ENCODE measurements around the gene PEAK1.

Gene PEAK1, protein sequence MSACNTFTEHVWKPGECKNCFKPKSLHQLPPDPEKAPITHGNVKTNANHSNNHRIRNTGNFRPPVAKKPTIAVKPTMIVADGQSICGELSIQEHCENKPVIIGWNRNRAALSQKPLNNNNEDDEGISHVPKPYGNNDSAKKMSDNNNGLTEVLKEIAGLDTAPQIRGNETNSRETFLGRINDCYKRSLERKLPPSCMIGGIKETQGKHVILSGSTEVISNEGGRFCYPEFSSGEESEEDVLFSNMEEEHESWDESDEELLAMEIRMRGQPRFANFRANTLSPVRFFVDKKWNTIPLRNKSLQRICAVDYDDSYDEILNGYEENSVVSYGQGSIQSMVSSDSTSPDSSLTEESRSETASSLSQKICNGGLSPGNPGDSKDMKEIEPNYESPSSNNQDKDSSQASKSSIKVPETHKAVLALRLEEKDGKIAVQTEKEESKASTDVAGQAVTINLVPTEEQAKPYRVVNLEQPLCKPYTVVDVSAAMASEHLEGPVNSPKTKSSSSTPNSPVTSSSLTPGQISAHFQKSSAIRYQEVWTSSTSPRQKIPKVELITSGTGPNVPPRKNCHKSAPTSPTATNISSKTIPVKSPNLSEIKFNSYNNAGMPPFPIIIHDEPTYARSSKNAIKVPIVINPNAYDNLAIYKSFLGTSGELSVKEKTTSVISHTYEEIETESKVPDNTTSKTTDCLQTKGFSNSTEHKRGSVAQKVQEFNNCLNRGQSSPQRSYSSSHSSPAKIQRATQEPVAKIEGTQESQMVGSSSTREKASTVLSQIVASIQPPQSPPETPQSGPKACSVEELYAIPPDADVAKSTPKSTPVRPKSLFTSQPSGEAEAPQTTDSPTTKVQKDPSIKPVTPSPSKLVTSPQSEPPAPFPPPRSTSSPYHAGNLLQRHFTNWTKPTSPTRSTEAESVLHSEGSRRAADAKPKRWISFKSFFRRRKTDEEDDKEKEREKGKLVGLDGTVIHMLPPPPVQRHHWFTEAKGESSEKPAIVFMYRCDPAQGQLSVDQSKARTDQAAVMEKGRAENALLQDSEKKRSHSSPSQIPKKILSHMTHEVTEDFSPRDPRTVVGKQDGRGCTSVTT (N-terminal part only)

DNA sequence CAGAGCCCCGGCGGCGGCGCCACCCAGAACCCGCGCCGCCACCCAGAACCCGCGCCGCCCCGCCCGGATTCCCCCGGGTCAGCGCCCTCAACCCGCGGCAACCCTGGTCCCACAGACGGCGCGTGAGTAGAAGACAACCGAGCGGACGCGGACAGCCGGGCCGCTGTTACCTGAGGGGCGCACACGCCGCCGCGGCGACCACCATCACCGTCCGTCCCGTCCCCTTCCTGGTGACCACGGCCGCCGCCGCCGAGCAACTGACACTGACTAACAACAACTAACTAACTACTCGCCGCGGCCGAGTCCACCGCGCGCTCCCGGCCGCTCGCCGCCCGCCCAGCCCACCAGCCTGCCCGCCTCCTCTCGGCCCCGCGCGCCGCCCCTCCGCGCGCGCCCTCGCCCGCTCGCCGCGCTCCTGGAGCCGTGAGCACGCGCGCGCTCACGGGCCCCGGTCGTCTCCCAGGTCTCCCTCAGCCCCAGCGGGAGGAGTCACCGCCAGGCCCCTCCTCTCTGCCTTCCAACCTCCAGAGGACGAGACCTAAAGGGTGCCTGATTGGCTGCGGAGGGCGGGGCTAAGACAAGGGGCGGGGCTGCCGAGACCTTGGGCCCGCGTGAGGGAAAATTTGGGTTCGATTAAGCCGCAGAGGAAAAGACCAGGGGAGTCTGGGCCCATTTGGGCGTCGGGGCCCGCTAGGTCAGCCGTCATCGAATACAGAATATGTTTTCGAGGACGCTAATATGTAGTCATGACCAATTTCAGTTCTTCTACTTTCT is at the start of gene PEAK1:
Gene PEAK1, minus strand, starts transcription at position 269 of the 774 bp plus-strand sequence. CDS start 238,178 bp downstream, outside the sequence.
- TF ChIP-seq, protein P1, sequence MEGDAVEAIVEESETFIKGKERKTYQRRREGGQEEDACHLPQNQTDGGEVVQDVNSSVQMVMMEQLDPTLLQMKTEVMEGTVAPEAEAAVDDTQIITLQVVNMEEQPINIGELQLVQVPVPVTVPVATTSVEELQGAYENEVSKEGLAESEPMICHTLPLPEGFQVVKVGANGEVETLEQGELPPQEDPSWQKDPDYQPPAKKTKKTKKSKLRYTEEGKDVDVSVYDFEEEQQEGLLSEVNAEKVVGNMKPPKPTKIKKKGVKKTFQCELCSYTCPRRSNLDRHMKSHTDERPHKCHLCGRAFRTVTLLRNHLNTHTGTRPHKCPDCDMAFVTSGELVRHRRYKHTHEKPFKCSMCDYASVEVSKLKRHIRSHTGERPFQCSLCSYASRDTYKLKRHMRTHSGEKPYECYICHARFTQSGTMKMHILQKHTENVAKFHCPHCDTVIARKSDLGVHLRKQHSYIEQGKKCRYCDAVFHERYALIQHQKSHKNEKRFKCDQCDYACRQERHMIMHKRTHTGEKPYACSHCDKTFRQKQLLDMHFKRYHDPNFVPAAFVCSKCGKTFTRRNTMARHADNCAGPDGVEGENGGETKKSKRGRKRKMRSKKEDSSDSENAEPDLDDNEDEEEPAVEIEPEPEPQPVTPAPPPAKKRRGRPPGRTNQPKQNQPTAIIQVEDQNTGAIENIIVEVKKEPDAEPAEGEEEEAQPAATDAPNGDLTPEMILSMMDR (conservative IDR thresholded peaks at IDR 0.05) = no peak
- no peak for TF ChIP-seq ZFX (IDR thresholded peaks at IDR 0.05)
- H3K27ac ChIP-seq = peak within 1 kb of the TSS; percentile 83

DNA sequence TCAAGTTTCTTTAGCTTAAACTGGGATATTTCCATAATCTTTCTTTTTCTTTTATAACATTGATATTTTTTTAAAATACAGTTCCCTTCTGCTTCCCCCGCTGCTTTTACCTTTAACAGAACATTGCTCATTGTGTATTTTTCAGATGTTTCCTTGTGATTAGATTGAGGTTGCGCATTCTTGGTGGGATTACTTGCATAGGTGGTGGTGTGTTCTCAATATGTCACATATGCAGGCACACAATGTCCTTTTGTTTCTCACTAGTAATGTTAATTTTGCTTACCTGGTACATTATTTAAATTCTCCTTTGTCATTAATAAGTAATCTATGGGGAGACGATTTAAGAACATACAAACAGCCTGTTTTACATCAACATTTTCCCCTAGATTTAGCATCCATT is 49.0 kb upstream of the PEAK1 start:
- TF ChIP-seq, protein P1 (conservative IDR thresholded peaks at IDR 0.05) = no peak
- TF ChIP-seq ZFX (IDR thresholded peaks at IDR 0.05) = no peak
- H3K27ac ChIP-seq = no peak overlapping the region

DNA sequence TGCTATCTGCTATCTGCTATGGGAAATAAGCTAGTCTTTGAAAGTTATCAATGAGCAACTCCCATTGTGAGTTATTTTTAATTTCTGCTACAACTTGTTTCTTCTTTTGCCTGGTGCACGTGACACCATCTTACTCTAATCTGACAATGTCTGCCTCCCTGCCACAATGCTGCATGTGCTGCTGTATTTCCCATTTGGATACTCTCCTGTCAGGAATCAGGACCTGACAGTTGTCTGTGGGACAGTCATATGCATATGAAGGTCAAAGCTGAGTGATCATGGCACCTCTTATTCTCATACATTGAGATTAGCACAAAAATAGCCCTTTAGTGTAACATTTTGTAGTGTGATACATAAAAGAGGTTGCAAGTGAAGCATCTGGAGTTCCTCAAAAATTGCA is 46.6 kb upstream of the PEAK1 start:
- no peak overlapping the region for H3K27ac ChIP-seq
- TF ChIP-seq, protein P1 (conservative IDR thresholded peaks at IDR 0.05) = no peak
- TF ChIP-seq ZFX (IDR thresholded peaks at IDR 0.05) = no peak

DNA sequence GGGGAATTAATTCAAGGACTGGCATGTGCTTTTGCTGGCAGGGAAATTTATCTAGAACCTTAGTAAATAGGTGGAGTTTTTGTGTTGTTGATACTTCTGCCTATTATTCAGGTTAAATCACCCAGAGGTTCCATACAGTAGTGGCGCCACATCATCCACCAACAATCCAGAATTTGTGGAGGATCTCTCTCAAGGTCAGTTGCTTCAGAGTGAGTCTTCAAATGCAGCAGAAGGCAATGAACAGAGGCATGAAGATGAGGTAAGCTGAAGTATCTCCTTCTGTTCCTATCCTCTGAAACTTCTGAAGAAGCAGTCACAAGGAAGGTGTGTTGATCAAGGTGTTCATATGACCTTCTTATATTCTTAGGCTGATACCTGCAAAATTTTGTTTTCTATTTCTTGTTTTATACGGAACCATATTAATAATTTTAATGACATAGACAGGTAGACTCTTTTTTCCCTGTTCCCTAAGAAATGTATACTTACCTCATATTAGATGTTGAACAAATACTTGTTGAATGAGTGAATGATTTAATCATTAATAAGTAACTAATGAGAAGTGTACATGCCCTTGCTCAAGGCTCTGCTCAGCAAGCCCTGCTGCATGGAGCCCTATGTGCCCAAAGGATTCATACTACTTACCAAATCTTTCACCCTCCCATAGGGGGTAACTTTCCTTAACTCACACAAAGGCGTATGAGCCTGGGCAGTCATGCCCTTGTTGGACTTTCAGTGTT is 44.4 kb upstream of the PEAK1 start:
- no peak overlapping the region for H3K27ac ChIP-seq
- TF ChIP-seq ZFX (IDR thresholded peaks at IDR 0.05) = no peak
- TF ChIP-seq, protein P1 (conservative IDR thresholded peaks at IDR 0.05) = no peak

DNA sequence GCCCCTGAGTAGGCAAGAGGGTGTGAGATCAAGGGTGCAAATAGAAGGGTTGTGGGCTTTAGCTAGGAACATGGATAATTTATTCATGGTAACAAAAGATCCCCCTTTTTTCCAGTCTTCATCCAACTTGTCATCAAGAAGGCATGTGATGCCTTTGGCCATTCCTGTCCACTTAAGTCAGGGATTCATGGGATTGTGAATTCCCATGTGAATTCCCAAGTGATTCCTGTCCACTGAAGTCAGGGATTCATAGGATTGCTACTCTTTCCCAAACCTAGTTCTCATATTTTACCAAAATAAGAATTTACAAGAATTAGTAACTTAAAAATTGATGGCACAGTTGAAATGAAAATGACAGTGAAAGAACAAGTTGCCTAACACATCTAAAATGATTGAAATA is 41.6 kb upstream of the PEAK1 start:
- H3K27ac ChIP-seq = no peak overlapping the region
- TF ChIP-seq, protein P1 (conservative IDR thresholded peaks at IDR 0.05) = no peak
- TF ChIP-seq ZFX (IDR thresholded peaks at IDR 0.05) = no peak

DNA sequence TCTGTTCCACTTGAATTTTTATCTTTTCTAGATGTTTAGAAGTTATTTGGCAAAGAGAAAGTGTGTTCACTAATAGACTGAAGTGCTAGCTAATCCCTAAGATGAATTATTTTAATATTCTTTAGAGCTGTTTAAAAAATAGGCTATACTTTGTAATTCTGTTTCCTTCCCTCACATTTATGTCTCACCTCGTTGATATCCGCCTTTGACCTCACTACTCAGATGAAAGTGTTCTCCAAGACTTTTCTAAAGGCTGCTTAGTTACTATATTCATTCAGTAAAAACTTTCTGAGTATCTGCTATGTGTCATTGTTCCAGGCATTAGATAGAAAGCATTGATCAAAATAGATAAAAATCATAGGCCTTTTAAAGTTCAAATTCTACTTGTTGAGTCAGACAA is 39.1 kb upstream of the PEAK1 start:
- TF ChIP-seq, protein P1 (conservative IDR thresholded peaks at IDR 0.05) = no peak
- no peak for TF ChIP-seq ZFX (IDR thresholded peaks at IDR 0.05)
- H3K27ac ChIP-seq = no peak overlapping the region
